ENCODE measurements around the gene MAP3K3.

MAP3K3 gene

GRCh38 chr17:63694950-63695773, 72.9 kb downstream of the MAP3K3 start:
- H3K36me3 Mint-ChIP-seq (ENCODE audit: insufficient read depth): peaks cover 87% of the 10 kb centered on the region
- H3K27me3 Mint-ChIP-seq: no peaks in the 10 kb centered on the region
- H3K4me3 Mint-ChIP-seq: peak overlapping the region; percentile 59 to 98
- DNase-seq: no peak
- peak overlapping the region; percentile 98 to 99 for H3K27ac Mint-ChIP-seq
- peaks cover 43 to 51% of the 10 kb centered on the region in 2 donors for H3K4me1 Mint-ChIP-seq (ENCODE audit: low read depth in 2 of 2)
- no peak for ATAC-seq (replicated peaks)
- H3K9me3 Mint-ChIP-seq: no peaks in the 10 kb centered on the region

DNA sequence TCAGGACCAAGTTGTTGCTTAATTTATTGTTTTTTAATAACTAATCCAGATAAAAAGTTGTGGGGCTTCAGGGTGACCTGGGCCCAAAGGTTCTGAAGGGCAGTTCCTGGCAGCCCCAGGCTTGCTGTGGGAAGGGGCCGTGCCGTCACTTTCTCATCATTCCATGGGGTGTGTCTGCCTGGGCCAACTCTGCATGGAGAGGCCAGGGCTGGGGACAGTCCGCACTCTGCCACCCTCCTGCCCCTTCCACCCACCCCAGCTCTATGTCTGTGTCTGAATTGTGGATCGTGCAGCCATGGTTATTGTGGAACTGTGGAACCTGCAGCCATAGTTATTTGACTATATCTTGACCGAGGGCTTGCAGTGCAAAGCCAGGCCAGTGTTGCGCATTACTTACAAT, 73.7 kb downstream of the MAP3K3 start:
- ATAC-seq (replicated peaks): no peak
- peak overlapping the region; percentile 98 to 99 for H3K27ac Mint-ChIP-seq
- no peaks in the 10 kb centered on the region for H3K9me3 Mint-ChIP-seq
- H3K4me1 Mint-ChIP-seq (ENCODE audit: low read depth in 2 of 2): peaks cover 46 to 53% of the 10 kb centered on the region in 2 donors
- H3K4me3 Mint-ChIP-seq: peak overlapping the region; percentile 98
- no peak for DNase-seq
- H3K27me3 Mint-ChIP-seq: no peaks in the 10 kb centered on the region
- H3K36me3 Mint-ChIP-seq (ENCODE audit: insufficient read depth): peaks cover 83% of the 10 kb centered on the region

- DNase-seq: peak; percentile 26 to 36 (median 30)
- Mint-ChIP-seq H3K36me3 (ENCODE audit: insufficient read depth) (peaks cover 85% of the 10 kb centered on the region), H3K27ac (peak overlapping the region; percentile 98 to 99), H3K27me3 (no peaks in the 10 kb centered on the region), H3K4me1 (ENCODE audit: low read depth in 2 of 2) (peaks cover 51 to 57% of the 10 kb centered on the region in 2 donors), H3K4me3 (peak overlapping the region; percentile 98), H3K9me3 (no peaks in the 10 kb centered on the region)
- ATAC-seq (replicated peaks): no peak
Observed at GRCh38 chr17:63696381-63696961, 74.3 kb downstream of the MAP3K3 start.

- Mint-ChIP-seq H3K27ac (peak overlapping the region; percentile 98 to 99), H3K4me3 (peak overlapping the region; percentile 98), H3K9me3 (no peaks in the 10 kb centered on the region), H3K4me1 (ENCODE audit: low read depth in 2 of 2) (peaks cover 63 to 66% of the 10 kb centered on the region in 2 donors), H3K27me3 (no peaks in the 10 kb centered on the region), H3K36me3 (ENCODE audit: insufficient read depth) (peaks cover 85% of the 10 kb centered on the region)
- ATAC-seq (replicated peaks) (peak; percentile 35), DNase-seq (peak; percentile 87 to 90 (median 87))
Observed at GRCh38 chr17:63697341-63698286, 75.4 kb downstream of the MAP3K3 start.

GRCh38 chr17:63698381-63698885, 76.2 kb downstream of the MAP3K3 start:
- peak overlapping the region; percentile 98 to 99 for H3K27ac Mint-ChIP-seq
- H3K4me1 Mint-ChIP-seq (ENCODE audit: low read depth in 2 of 2): peaks cover 66 to 71% of the 10 kb centered on the region in 2 donors
- peak in 1 of 3 experiments; percentile 27 for DNase-seq
- H3K36me3 Mint-ChIP-seq (ENCODE audit: insufficient read depth): peaks cover 84% of the 10 kb centered on the region
- H3K27me3 Mint-ChIP-seq: no peaks in the 10 kb centered on the region
- peak overlapping the region; percentile 98 for H3K4me3 Mint-ChIP-seq
- no peaks in the 10 kb centered on the region for H3K9me3 Mint-ChIP-seq
- ATAC-seq (replicated peaks): no peak

DNA sequence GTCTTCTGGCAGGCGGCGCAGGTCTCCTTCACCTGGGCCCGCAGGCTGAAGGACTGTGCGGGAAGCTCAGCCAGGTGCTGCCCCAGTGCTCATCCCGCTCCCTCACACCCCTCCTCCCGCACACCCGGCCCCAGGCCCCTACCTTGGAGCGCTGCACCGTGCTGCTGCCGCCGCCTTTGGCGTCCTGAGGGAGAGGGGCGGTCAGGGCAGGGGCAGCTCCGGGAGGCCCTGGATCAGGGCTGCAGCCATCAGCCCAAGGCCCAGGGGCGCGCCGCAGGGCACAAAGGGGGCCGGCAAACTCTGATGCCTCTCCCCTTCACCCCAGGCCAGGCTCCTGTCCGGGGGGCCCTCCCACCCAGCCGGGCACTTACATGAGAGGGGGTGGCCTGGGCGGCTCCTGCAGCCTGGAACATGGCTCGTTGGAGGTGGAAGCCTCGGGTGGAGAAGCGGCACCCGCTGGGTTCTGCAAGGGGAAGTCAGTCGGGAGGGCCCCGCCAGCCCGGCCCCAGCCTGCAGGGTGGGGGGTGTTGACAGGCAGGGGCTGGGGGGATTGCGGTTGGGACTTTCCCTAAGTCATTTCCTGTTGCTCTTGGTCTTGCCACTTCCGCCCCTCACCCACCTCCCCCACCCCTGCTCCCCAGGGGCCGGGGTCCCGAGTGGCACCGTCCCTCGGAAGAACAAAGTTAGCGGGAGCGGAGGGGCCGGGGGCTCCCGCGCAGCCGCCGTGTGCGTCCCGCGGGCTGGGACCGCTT, 76.8 kb downstream of the MAP3K3 start:
- Mint-ChIP-seq H3K9me3 (no peaks in the 10 kb centered on the region), H3K4me1 (ENCODE audit: low read depth in 2 of 2) (peaks cover 69 to 74% of the 10 kb centered on the region in 2 donors), H3K27me3 (no peaks in the 10 kb centered on the region), H3K36me3 (ENCODE audit: insufficient read depth) (peaks cover 84% of the 10 kb centered on the region), H3K27ac (peak overlapping the region; percentile 98 to 99), H3K4me3 (peak overlapping the region; percentile 98)
- peak; percentile 45 for ATAC-seq (replicated peaks)
- DNase-seq: peak; percentile 86 to 90 (median 89)

DNA sequence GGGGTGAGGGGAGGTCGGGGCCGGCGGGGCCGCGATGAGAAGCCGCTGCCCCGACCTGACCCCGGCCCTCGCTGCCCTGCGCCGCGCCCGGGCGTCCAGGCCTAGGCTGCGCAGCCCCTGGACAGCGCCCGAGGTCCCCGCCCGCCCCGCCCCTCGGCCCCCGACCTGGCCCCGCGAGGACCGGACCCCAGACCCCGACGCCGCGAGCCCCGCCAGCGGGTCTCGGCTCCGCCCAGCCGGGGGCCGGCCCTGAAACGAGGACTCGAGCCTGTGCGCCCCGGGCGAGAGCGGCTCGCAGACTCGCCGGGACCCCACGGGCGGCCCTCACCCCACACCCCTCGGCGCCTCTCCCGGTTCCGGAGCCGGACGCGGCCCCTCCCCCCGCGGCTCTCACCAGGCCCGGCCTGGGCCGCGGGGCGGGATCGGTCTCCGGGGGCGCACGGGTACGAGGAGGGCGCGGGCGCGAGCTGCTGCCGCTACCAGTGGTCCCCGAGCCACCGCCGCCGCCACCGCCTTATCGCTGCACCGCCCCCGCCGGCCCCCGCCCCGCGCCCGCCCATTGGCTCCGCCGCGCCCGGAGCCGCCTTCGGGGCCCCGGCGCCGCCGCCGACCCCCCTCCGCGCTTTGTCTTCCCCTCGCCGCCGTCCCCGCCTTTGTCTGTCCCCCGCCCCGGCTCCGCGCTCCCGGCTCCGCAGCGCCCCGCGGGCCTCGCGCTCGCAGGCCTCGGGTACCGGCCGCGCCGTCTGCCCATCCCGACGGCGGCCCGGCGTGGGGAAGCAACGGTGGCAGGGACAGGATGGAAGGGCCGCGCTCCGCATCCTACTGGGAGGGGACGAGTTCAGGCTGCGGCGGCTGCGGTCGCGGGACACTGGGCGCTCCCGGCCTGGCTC, 77.7 kb downstream of the MAP3K3 start, which contains the start of gene LIMD2:
Gene LIMD2, minus strand, starts transcription at position 488 of the 890 bp plus-strand sequence. CDS start 827 bp downstream, outside the sequence.
- Mint-ChIP-seq H3K27ac (peak within 1 kb of the TSS; percentile 98 to 99), H3K36me3 (ENCODE audit: insufficient read depth) (peaks cover 80% of the 10 kb centered on the region), H3K4me1 (ENCODE audit: low read depth in 2 of 2) (peaks cover 63 to 66% of the 10 kb centered on the region in 2 donors), H3K9me3 (no peaks in the 10 kb centered on the region), H3K27me3 (no peaks in the 10 kb centered on the region), H3K4me3 (peak within 1 kb of the TSS; percentile 98)
- DNase-seq: peak; percentile 71 to 76 (median 76)
- peak; percentile 29 for ATAC-seq (replicated peaks)

GRCh38 chr17:63700528-63701455, 78.6 kb downstream of the MAP3K3 start:
- Mint-ChIP-seq H3K4me3 (peak overlapping the region; percentile 89 to 94), H3K27ac (peak overlapping the region; percentile 96), H3K27me3 (no peaks in the 10 kb centered on the region), H3K9me3 (no peaks in the 10 kb centered on the region), H3K4me1 (ENCODE audit: low read depth in 2 of 2) (peaks cover 64 to 66% of the 10 kb centered on the region in 2 donors), H3K36me3 (ENCODE audit: insufficient read depth) (peaks cover 78% of the 10 kb centered on the region)
- DNase-seq: peak; percentile 60 to 65 (median 65)
- peak; percentile 24 for ATAC-seq (replicated peaks)

DNA sequence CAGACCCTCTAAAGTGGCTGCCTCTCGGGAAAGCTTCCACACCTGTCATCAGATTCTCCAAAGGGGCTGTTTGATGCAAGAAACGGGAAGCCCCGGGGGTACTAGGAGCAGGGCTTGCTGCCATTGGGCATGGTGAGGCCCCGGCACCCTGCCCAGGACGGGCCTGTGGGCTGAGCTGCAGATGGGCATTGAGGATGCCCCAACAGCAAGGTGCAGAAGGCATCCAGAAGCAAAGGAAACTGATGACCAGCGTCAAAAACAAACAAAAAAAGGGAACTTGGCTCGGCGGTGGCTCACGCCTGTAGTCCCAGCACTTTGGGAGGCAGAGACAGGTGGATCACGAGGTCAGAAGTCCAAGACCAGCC, 79.2 kb downstream of the MAP3K3 start:
- H3K4me3 Mint-ChIP-seq: peak overlapping the region; percentile 89 to 94
- DNase-seq: peak in 1 of 3 experiments; percentile 32
- H3K4me1 Mint-ChIP-seq (ENCODE audit: low read depth in 2 of 2): peaks cover 64 to 66% of the 10 kb centered on the region in 2 donors
- no peak for ATAC-seq (replicated peaks)
- peaks cover 75% of the 10 kb centered on the region for H3K36me3 Mint-ChIP-seq (ENCODE audit: insufficient read depth)
- H3K9me3 Mint-ChIP-seq: no peaks in the 10 kb centered on the region
- no peaks in the 10 kb centered on the region for H3K27me3 Mint-ChIP-seq
- peak overlapping the region; percentile 96 for H3K27ac Mint-ChIP-seq

DNA sequence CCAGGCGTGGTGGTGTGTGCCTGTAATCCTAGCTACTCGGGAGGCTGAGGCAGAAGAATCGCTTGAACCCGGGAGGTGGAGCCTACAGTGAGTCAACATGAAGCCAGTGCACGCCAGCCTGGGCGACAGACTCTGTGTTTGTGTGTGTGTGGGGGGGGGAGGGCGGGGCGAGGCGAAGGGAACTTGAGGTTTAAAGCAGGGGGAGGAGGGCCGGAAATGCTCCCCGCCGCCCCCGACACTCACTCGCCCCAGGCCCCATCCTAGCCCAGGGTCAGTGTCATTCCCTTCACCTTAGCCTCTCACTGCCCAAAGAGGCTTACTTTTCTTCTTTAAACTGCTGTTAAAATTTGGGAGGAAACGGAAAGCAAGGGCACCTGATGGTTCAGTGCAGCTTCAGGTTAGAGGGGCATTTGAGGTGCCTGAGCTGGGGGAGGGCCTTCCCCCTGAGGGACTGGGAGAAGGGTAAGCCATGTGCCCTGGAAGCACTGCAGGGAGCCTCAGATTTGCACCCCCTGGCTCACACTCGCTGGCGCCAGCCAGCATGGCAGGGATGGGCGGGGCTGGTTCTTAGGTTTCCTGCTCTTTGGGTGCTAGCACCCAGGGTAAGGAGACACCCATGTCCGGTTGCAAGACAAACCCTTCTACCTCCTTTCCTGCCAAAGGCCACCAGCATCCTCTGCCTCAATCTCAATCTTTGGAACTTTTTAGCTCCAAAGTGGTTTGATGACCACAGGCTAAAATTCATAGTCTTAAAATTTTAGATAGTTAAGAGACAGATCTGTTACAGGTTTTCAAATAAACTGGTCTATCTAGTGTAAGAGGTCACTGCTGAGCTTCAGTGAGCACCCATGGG, 79.9 kb downstream of the MAP3K3 start:
- Mint-ChIP-seq H3K9me3 (no peaks in the 10 kb centered on the region), H3K36me3 (ENCODE audit: insufficient read depth) (peaks cover 70% of the 10 kb centered on the region), H3K4me3 (peak overlapping the region; percentile 89 to 94), H3K4me1 (ENCODE audit: low read depth in 2 of 2) (peaks cover 64 to 66% of the 10 kb centered on the region in 2 donors), H3K27me3 (no peaks in the 10 kb centered on the region), H3K27ac (peak overlapping the region; percentile 96)
- ATAC-seq (replicated peaks) (peak; percentile 25), DNase-seq (peak; percentile 63 to 68 (median 67))

Measured in effector memory CD8-positive, alpha-beta T cell (primary cell).